GM12801 (cell line): ENCODE measurements around the gene SGSH.

Experiments used
- CTCF ChIP-seq: IDR thresholded peaks from one replicate; pipeline ENCODE4 v1.5.1; 2011; ENCODE audit warnings: control low read depth; ENCODE audit not compliant: insufficient read length; ENCODE audit errors: extremely low read depth

Gene SGSH

DNA sequence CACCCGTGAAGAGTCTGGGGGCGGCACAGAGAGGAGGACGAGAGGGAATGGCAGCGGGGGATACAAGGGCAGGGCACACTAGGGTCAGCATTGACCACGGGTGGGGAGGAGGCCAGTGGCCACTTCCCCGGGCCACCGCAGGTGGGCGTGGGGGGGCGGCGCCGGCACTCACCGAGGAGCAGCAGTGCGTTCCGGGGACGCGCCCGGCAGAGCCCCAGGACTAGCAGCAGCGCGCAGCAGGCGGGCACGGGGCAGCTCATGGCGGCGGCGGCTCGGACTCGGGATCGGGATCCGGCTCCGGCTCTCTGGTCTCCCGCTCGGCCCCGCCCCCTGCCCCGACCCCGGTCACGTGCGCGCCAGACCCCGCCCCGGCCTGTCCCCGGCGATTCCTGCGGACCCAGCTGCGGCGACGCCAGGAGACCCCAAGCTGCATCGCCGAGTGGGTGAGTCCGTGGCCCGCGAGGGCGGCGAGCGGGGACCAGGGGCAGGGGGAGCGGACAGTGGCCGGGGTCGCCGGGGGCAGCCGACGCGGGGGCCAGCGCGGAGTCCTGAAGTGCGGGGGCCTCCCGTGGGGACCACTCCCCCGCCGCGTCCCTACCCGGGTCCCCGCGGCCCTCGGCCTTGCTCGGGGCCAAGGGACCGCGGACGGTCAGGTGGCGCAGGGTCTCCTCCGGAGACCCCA, at the start of gene SGSH, which contains the start of gene SLC26A11:
SGSH (minus strand) TSS at position 280 of the 682 bp plus-strand sequence; CDS start at position 260, 20 bp downstream.
SLC26A11 (plus strand) TSS at position 374 of the 682 bp plus-strand sequence. CDS start 1,134 bp downstream, outside the sequence.
- no peak for TF ChIP-seq CTCF

- no peak for TF ChIP-seq CTCF
These were observed 49.3 kb upstream of the SGSH start for GRCh38 chr17:80269405-80269807.

DNA sequence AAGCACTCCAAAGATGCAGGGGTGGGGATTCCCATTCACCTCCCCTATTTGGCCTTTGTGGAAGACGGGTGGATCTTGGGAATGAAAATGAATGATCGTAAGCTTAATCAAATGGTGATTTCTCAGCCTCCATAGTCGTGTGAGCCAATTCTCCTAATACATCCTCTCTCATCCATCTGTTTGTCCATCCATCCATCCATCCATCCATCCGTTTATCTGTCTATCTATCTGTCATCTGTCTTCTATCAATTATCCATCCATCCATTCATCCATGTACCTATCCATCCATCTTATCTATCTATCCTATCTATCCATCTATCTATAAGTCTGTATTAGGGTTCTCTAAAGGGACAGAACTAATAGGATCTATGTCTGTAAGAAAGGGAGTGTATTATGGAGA, 48.3 kb upstream of the SGSH start:
- TF ChIP-seq CTCF = no peak

- TF ChIP-seq CTCF = no peak
These were observed 47.3 kb upstream of the SGSH start for GRCh38 chr17:80267391-80267790.

GRCh38 chr17:80265205-80266068, 45.3 kb upstream of the SGSH start:
- TF ChIP-seq CTCF = no peak

DNA sequence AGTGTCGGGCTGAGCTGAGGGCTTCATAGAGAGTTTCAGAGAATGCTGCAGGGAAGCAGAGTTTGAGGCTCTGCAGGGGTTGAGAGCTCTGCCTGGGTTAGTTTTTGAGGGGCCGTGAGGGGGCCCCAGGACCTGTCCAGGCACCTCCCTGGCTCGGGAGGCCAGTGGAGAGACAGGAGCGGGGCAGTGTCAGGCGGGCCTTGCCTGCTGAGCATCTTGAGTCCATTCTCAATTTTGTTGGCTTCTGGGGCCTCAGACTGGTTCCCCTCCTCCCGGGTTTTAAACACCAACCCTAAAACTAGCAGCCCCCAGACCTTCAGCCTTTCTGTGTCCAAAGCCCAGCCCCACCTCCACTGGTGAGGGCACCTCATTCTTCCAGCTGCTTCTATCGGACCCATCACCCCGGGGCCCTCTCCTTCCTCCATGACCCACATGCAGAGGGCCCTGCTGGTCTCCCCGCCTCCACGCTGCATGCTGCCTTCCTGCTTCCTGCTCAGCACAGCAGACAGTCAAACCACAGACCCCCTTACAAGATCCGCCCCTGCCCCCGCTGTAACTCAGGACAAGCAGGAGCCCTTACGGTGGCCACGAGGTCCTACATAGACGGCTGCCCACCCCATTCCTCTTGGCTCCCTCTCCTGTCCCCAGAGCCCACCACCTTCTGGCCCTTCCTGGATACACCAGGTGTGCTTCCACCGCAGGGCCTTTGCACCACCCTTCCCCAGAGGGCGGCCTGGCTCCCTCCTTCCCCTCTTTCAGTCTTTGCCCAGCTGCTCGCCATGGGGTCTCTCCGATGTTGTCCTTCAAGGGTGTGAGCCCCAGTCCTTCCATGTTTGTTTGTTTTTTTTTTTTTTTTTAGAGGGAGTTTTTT, 44.3 kb upstream of the SGSH start:
- TF ChIP-seq CTCF = no peak
